NCI-H2196 (cell line): ENCODE measurements around the gene NKD2.

ENCODE experiments used
- DNase-seq: peaks from one replicate; lab custom pipeline; 2025; ENCODE audit not compliant: unreplicated experiment; lab: John Stamatoyannopoulos, UW

Gene NKD2

GRCh38 chr5:1087428-1087827, 78.8 kb downstream of the NKD2 start:
- no peak for DNase-seq

- DNase-seq = no peak
These were observed 79.4 kb downstream of the NKD2 start for GRCh38 chr5:1088031-1088430.
